HG02884 (cell line): ENCODE measurements around the gene CARD11.
"Not testable (repeated sequence)": the region's sequence is repeated elsewhere in the genome, so short reads cannot be mapped to it uniquely, and the experiment has no call there.

Source experiments
- ATAC-seq: cut with Tn5 transposase; IDR thresholded peaks from one replicate; pipeline ENCODE4 v1.9.1; 2021; ENCODE audit warnings: mild to moderate bottlenecking, moderate library complexity; ENCODE audit not compliant: unreplicated experiment

CARD11 gene

GRCh38 chr7:3065724-3066143, 22.1 kb upstream of the CARD11 start:
- peak; percentile 39 for ATAC-seq

GRCh38 chr7:3064067-3064466, 20.4 kb upstream of the CARD11 start:
- no peak for ATAC-seq

GRCh38 chr7:3063016-3063753, 19.5 kb upstream of the CARD11 start:
- ATAC-seq, result peak; percentile 87

- ATAC-seq, result no peak
Observed at GRCh38 chr7:3057066-3057420, 13.4 kb upstream of the CARD11 start.

GRCh38 chr7:3056234-3057065, 12.8 kb upstream of the CARD11 start:
- no peak for ATAC-seq

- no peak for ATAC-seq
Observed at GRCh38 chr7:3055626-3056025, 12.0 kb upstream of the CARD11 start.

- ATAC-seq, result peak; percentile 59
Observed at GRCh38 chr7:3042861-3043489, 692 bp downstream of the CARD11 start.

- no peak for ATAC-seq
Observed at GRCh38 chr7:3041986-3042675, 1.5 kb downstream of the CARD11 start.

GRCh38 chr7:3039787-3040186, 3.9 kb downstream of the CARD11 start:
- no peak for ATAC-seq

GRCh38 chr7:3038011-3038410, 5.7 kb downstream of the CARD11 start:
- not testable (repeated sequence) for ATAC-seq

- peak; percentile 38 for ATAC-seq
Observed at GRCh38 chr7:3037259-3037658, 6.4 kb downstream of the CARD11 start.

GRCh38 chr7:3034591-3035150, 9.0 kb downstream of the CARD11 start:
- no peak for ATAC-seq

- no peak for ATAC-seq
Observed at GRCh38 chr7:3033581-3033980, 10.1 kb downstream of the CARD11 start.

GRCh38 chr7:3033136-3033535, 10.5 kb downstream of the CARD11 start:
- ATAC-seq, result no peak

GRCh38 chr7:3032256-3032655, 11.4 kb downstream of the CARD11 start:
- no peak for ATAC-seq

GRCh38 chr7:3029138-3029537, 14.5 kb downstream of the CARD11 start:
- ATAC-seq, result no peak

- no peak for ATAC-seq
Observed at GRCh38 chr7:3028758-3029093, 14.9 kb downstream of the CARD11 start.

GRCh38 chr7:3028071-3028757, 15.5 kb downstream of the CARD11 start:
- ATAC-seq, result no peak

GRCh38 chr7:3027005-3027845, 16.4 kb downstream of the CARD11 start:
- ATAC-seq, result no peak

- ATAC-seq, result no peak
Observed at GRCh38 chr7:3025616-3026015, 18.1 kb downstream of the CARD11 start.
